ENCODE measurements around the gene VCL. TPM values are rescaled to one million over a fixed set of nuclear protein-coding genes. Genes with fewer than 3 reads are reported as not detected.

Gene VCL
- total and polyA plus RNA-seq, 8 donors = 90.6 to 195 (median 98.2) TPM

DNA sequence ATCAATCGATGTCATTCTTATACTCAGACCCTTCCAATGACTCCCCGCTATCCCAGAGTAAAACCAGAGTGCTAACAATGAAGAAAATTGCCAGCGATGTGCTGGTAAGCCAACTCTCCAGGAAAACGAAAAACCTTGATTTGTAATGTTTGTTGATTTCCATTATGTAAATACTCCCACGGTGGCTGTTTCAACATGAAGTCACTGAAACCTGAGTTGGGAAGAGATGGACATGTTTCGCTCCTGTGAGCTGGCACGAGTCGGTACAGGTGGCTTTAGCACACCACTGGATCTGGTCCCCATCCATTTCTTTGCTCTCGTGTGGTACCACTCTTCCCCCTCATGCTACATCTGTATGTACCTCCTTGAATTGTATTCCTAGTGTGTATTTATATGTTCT, 99.9 kb downstream of the VCL start:
- H3K27me3 ChIP-seq = no peaks in the 10 kb centered on the region
- no peak overlapping the region for H3K4me3 ChIP-seq
- peaks cover 0 to 100% of the 10 kb centered on the region in 2 donors for H3K36me3 ChIP-seq
- TF ChIP-seq CTCF (IDR thresholded peaks at IDR 0.05) = no peak
- H3K27ac ChIP-seq = no peak overlapping the region
- no peaks in the 10 kb centered on the region for H3K4me1 ChIP-seq
- intact Hi-C loops (cut with DNase I) = no loop called here
- ATAC-seq = no peak
- H3K9me3 ChIP-seq = no peaks in the 10 kb centered on the region
- DNase-seq = no peak

DNA sequence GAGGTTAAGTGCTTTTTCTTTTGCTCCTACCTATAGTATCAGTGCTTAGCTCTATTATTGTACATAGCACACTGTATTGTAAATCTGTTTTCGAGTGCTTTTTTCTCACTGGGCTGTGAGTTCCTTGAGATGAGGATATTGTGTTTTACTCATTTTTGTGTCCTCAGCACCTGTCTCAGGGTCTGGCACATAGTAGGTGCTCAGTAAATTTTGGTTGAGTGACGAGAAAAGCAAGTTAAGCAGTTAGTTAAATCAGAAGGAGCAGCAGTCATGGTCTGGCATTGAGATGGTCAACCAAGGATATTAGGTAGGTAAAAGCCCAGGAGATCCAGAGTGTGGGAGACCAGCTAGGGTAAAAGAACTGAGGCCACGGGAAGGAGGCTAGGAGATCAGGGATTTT, 101.5 kb downstream of the VCL start:
- Histone ChIP-seq H3K4me1 (no peaks in the 10 kb centered on the region), H3K9me3 (no peaks in the 10 kb centered on the region), H3K4me3 (no peak overlapping the region), H3K27me3 (no peaks in the 10 kb centered on the region), H3K27ac (no peak overlapping the region), H3K36me3 (peaks cover 0 to 100% of the 10 kb centered on the region in 2 donors)
- ATAC-seq (no peak), DNase-seq (no peak)
- intact Hi-C loops (cut with DNase I) = no loop called here
- TF ChIP-seq CTCF (IDR thresholded peaks at IDR 0.05) = no peak

DNA sequence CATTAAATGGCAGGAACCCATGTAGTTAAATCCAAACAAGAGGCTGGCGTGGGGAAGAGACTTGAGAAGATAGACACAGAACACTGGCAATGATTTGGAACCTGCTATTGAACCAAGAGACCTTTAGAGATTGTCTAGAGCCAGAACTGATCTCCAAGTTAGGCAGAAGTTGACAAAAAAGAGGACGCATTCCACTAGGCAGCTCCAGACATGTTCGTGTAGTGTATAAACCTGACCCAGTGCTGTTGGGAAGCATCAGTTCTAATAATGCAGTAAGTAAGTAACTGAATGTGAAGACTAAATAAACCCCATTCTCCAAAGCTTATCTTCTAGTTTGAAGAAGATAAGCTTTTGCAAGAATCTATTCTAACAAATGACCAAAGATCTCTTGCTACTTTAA, 101.9 kb downstream of the VCL start:
- ATAC-seq (no peak), DNase-seq (no peak)
- no peak overlapping the region for H3K4me3 ChIP-seq
- no peak overlapping the region for H3K27ac ChIP-seq
- H3K27me3 ChIP-seq = no peaks in the 10 kb centered on the region
- no peak for TF ChIP-seq CTCF (IDR thresholded peaks at IDR 0.05)
- H3K4me1 ChIP-seq = no peaks in the 10 kb centered on the region
- H3K36me3 ChIP-seq = peaks cover 0 to 100% of the 10 kb centered on the region in 2 donors
- intact Hi-C loops (cut with DNase I) = no loop called here
- H3K9me3 ChIP-seq = no peaks in the 10 kb centered on the region

DNA sequence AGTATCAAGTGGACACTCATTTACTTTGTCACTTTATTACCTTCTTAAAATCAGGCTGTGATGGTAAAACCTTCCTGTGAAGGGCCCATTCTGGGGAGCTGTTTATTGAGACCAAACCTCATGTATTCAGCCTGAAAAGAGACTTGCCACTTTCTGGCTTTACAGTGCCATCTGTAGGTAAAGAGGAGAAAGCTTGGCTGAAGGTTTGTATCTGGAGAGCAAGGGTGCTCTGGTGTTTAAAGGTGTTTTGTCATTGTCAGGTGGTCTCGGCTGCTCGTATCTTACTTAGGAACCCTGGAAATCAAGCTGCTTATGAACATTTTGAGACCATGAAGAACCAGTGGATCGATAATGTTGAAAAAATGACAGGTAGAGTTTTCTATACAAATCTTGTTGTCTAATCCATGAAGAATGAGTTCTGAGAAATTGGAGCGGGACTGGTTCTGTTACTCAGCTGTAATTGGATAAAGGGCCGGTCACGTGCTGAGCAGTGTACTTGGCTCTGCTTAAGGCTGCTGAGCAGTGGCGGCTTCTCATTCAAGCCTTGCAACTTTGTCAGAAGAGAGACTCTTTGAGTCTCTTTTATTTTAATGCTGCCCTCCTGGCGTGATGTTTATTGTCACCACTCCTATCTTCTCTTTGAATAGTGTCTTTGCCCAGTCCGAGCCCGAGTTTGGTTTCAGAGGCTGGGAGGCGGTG, 105.8 kb downstream of the VCL start:
- no peak for TF ChIP-seq CTCF (IDR thresholded peaks at IDR 0.05)
- intact Hi-C loops (cut with DNase I) = no loop called here

GRCh38 chr10:74104480-74104879, 106.6 kb downstream of the VCL start:
- TF ChIP-seq CTCF (IDR thresholded peaks at IDR 0.05) = no peak
- intact Hi-C loops (cut with DNase I) = no loop called here
- H3K4me1 ChIP-seq = no peaks in the 10 kb centered on the region

More for the DNA sequence above, 105.8 kb downstream of the VCL start:
- H3K27me3 ChIP-seq = no peaks in the 10 kb centered on the region
- peak; percentile 29 for ATAC-seq
- no peak overlapping the region for H3K27ac ChIP-seq
- peaks cover 0 to 100% of the 10 kb centered on the region in 2 donors for H3K36me3 ChIP-seq
- no peaks in the 10 kb centered on the region for H3K4me1 ChIP-seq
- H3K9me3 ChIP-seq = no peaks in the 10 kb centered on the region
- no peak for DNase-seq
- no peak overlapping the region for H3K4me3 ChIP-seq

More at GRCh38 chr10:74104480-74104879, 106.6 kb downstream of the VCL start:
- Histone ChIP-seq H3K36me3 (peaks cover 0 to 100% of the 10 kb centered on the region in 2 donors), H3K4me3 (no peak overlapping the region), H3K27me3 (no peaks in the 10 kb centered on the region), H3K27ac (no peak overlapping the region), H3K9me3 (no peaks in the 10 kb centered on the region)
- no peak for ATAC-seq
- DNase-seq = no peak
